Motor neuron (in vitro differentiated cells): ENCODE measurements around the gene AGBL4. TPM values are rescaled to one million over a fixed set of nuclear protein-coding genes. Genes with fewer than 3 reads are reported as not detected.
A peak's percentile ranks its signal among the peaks of the same experiment; 100 is the strongest.

Experiments
- ATAC-seq, 8 experiments: fragments of 200-7000 bp; cut with Tn5 transposase; replicated peaks in 6 of 8; 2 replicates each; pipeline ENCODE4 v1.8.0; 2021; ENCODE audit warnings: mild to moderate bottlenecking in 8 of 8, moderate library complexity in 8 of 8
- H3K27ac ChIP-seq, 2 donors: fragments of 250-450 bp; sonication (Bioruptor Pico); 2 replicates each; pipeline ENCODE4 v1.9.0; 2021; ENCODE audit warnings: antibody characterized with exemption in 2 of 2, mild to moderate bottlenecking in 2 of 2, moderate library complexity in 1 of 2
- H3K4me1 ChIP-seq, 2 donors: fragments of 250-450 bp; sonication (Bioruptor Pico); replicated peaks in 1 of 2; 2 replicates each; pipeline ENCODE4 v1.6.1; 2021; ENCODE audit warnings: antibody characterized with exemption in 2 of 2, mild to moderate bottlenecking in 2 of 2, moderate library complexity in 1 of 2
- H3K4me3 ChIP-seq, 5 donors: fragments of 250-450 bp; sonication (Bioruptor Pico); 2 replicates each; pipeline ENCODE4 v1.9.0; 2021; ENCODE audit warnings: antibody characterized with exemption in 5 of 5, mild to moderate bottlenecking in 5 of 5, moderate library complexity in 4 of 5
- WGBS, 10 experiments: fragments of 450-650 bp; shearing (Covaris generic); methylation state at CpG; one replicate each; pipeline ENCODE4 v1.0.0; 2022; 5-methylcytosine and 5-hydroxymethylcytosine counted together
- in situ Hi-C, 9 experiments: fragments of 400-800 bp; cut with MboI; loops; one replicate each; pipeline ENCODE4 v1.15.0; 2021; ENCODE audit warnings: low sequenced_read_pairs in 9 of 9, low pct_unique_long_range_greater_than_20kb in 2 of 9; ENCODE audit not compliant: unreplicated experiment in 9 of 9
- total RNA-seq, 8 experiments: library from RNA; unstranded; fragments of 300-600 nt; gene quantifications; 2 replicates each; pipeline versions ENCODE4 v1.2.3 to v1.2.4, GENCODE V29; 2022

The AGBL4 gene
- total RNA-seq, 8 experiments from 2014 or later, result 0.10 to 4.5 (median 1.9) TPM

- H3K4me3 ChIP-seq, result no peak overlapping the region
- H3K27ac ChIP-seq, result no peak overlapping the region
- 0 to 63% (median 31%) methylated on average over 1 of the region's 1 CpG; no CpG with 5 or more reads in 2 of the 10 experiments for WGBS, 10 experiments
- ATAC-seq, result no peak
- no peaks in the 10 kb centered on the region for H3K4me1 ChIP-seq
- in situ Hi-C loops, result no loop called here
Measured at GRCh38 chr1:49060766-49061165, 963.0 kb downstream of the AGBL4 start.

GRCh38 chr1:49059087-49059486 is 964.7 kb downstream of the AGBL4 start:
- no peak overlapping the region for H3K27ac ChIP-seq
- no peaks in the 10 kb centered on the region for H3K4me1 ChIP-seq
- in situ Hi-C loops, result no loop called here
- no peak overlapping the region for H3K4me3 ChIP-seq
- ATAC-seq, result no peak
- 20 to 92% (median 70%) methylated on average over 1 to 2 of the region's 3 CpGs; no CpG with 5 or more reads in 5 of the 10 experiments for WGBS, 10 experiments

DNA sequence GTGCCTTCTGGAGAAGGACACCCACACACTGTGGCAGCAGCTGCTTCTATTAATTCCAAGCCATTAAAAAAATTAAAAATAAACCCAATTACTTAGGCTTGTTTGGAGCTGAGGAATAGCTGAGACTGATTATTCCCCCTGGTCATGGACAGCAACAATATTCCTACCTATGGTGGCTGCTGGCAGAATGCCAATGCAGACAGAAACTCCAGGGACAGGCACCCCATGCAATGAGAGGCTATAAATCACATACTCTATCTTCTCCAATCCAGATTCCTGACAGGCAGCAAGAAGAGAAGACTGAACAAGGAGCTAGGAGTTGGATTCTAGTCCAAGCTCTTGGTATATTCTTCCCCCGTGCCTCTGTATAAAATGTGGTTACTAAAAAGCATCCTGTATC is 971.7 kb downstream of the AGBL4 start:
- WGBS, 10 experiments, result 46 to 100% (median 85%) methylated on average over 1 of the region's 1 CpG; no CpG with 5 or more reads in 4 of the 10 experiments
- Histone ChIP-seq H3K4me3 (no peak overlapping the region), H3K27ac (peak overlapping the region in 1 of 2 donors; percentile 12), H3K4me1 (peaks cover 11 to 19% of the 10 kb centered on the region in 2 donors)
- ATAC-seq, result peak in 5 of 8 experiments; percentile 35 to 90 (median 67)
- in situ Hi-C loops, result no loop called here

GRCh38 chr1:49051647-49052046 is 972.1 kb downstream of the AGBL4 start:
- Histone ChIP-seq H3K4me1 (peaks cover 11 to 19% of the 10 kb centered on the region in 2 donors), H3K4me3 (no peak overlapping the region), H3K27ac (peak overlapping the region in 1 of 2 donors; percentile 12)
- WGBS, 10 experiments, result 0 to 73% (median 46%) methylated on average over 1 to 2 of the region's 2 CpGs; no CpG with 5 or more reads in 2 of the 10 experiments
- in situ Hi-C loops, result no loop called here
- ATAC-seq, result peak in 5 of 8 experiments; percentile 58 to 89 (median 65)

DNA sequence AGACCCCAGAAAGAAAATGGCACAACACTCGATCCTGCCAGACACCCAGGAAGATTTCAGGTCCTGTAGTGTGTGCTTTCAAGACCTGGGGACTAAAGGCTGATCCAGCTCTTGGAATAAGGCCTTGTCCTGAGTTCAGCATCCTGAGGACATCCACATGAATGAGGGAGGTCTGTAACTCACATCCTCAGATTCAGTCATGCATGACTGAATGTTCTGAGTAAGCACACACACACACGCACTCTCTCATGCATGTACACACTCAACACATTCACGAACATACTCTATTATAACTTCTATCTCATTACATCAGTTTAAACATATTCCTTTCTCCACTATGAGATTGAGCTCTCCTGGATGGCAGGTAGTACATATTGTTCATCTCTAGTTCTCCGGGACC is 973.7 kb downstream of the AGBL4 start:
- in situ Hi-C loops, result no loop called here
- no peak overlapping the region for H3K4me3 ChIP-seq
- peaks cover 11 to 19% of the 10 kb centered on the region in 2 donors for H3K4me1 ChIP-seq
- WGBS, 10 experiments, result 8 to 90% (median 72%) methylated on average over 1 to 4 of the region's 4 CpGs; no CpG with 5 or more reads in 1 of the 10 experiments
- no peak for ATAC-seq
- no peak overlapping the region for H3K27ac ChIP-seq

DNA sequence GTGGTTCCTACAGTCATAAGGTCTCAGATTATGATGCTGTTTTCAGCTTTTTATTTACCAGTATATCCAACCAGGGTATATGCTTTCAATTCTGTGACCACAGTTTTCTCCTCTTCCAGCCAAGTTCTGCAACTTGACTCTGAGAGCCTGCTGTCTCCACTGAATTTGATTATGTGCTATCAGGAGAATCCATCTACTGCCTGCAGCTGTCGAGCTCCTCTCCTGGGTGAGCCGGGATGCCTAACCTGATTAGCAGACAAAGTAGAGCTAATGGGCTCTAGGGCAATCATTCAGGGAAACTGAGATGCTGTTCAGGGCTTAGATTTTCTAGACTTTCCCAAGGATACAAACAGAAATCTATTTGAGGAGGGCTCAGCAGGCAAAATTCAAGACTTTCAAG is 975.6 kb downstream of the AGBL4 start:
- in situ Hi-C loops, result no loop called here
- WGBS, 10 experiments, result 30 to 80% (median 71%) methylated on average over 1 to 2 of the region's 2 CpGs; no CpG with 5 or more reads in 5 of the 10 experiments
- no peak overlapping the region for H3K27ac ChIP-seq
- no peak overlapping the region for H3K4me3 ChIP-seq
- H3K4me1 ChIP-seq, result peaks cover 11 to 19% of the 10 kb centered on the region in 2 donors
- ATAC-seq, result peak in 1 of 8 experiments; percentile 44

DNA sequence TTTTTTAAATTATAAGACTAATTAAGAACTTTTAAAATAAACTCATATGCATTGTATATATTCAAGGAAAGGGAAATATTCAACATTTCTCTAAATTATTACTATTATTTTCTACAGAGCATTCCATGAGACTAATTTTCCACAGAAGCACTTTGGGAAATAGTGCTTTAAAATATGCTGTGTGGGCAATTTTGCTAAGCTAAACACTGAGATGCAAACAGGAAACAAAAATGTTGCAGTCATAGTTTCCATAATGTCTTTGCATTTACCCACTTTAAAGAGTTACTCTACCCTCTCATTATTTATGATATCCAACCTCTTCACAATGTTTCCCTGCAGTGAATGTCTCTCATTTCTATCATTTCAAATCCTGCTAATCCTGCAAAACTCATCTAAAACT is 977.4 kb downstream of the AGBL4 start:
- Histone ChIP-seq H3K4me3 (no peak overlapping the region), H3K4me1 (peaks cover 0 to 6% of the 10 kb centered on the region in 2 donors), H3K27ac (no peak overlapping the region)
- ATAC-seq, result no peak
- in situ Hi-C loops, result no loop called here

DNA sequence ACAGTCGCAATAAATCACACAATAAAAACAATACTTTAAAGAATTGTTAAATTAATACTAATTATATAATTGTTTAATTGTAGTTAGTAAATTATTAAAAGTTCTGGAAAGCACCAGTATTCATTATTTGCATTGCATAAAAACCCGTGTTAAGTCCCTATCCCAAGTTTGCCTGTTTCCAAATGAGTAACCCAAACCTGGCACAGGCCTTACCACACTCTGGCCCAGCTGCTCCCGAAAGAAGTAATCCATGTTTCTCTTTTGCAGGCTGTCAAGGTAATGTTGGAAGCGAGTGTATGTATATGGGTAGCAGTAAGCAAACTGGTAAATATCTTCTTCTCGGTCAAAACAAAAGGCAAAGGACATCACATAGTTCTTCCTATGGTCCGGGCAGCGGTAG is 978.4 kb downstream of the AGBL4 start:
- 12 to 92% (median 67%) methylated on average over 2 to 7 of the region's 7 CpGs for WGBS, 10 experiments
- no peak for ATAC-seq
- Histone ChIP-seq H3K4me3 (no peak overlapping the region), H3K4me1 (peaks cover 0 to 2% of the 10 kb centered on the region in 2 donors), H3K27ac (no peak overlapping the region)
- in situ Hi-C loops, result no loop called here

DNA sequence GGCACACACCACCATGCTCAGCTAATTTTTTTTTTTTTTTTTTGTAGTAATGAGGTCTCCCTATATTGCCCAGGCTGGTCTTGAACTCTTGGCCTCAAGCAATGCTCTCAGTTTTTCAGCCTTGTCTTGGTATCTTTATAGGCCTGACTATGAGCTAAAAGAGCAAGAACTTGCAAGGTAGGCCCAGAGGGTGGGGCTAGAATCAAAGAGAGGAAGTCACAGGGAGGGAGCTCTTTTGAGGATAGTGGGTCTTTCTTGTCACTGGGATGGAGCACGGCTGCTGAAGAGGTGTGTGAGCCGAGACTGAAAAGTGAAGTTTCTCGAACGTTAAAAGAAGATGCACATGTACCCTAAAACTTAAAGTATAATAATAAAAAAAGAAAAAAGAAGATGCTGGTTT is 987.1 kb downstream of the AGBL4 start:
- ATAC-seq, result no peak
- 10 to 92% (median 81%) methylated on average over 1 to 4 of the region's 4 CpGs; no CpG with 5 or more reads in 4 of the 10 experiments for WGBS, 10 experiments
- Histone ChIP-seq H3K27ac (no peak overlapping the region), H3K4me3 (no peak overlapping the region), H3K4me1 (no peaks in the 10 kb centered on the region)
- in situ Hi-C loops, result no loop called here

GRCh38 chr1:49028396-49028795 is 995.4 kb downstream of the AGBL4 start:
- no peak overlapping the region for H3K27ac ChIP-seq
- 25 to 82% (median 70%) methylated on average over 1 of the region's 1 CpG; no CpG with 5 or more reads in 3 of the 10 experiments for WGBS, 10 experiments
- no peak for ATAC-seq
- in situ Hi-C loops, result no loop called here
- no peak overlapping the region for H3K4me3 ChIP-seq
- no peaks in the 10 kb centered on the region for H3K4me1 ChIP-seq

DNA sequence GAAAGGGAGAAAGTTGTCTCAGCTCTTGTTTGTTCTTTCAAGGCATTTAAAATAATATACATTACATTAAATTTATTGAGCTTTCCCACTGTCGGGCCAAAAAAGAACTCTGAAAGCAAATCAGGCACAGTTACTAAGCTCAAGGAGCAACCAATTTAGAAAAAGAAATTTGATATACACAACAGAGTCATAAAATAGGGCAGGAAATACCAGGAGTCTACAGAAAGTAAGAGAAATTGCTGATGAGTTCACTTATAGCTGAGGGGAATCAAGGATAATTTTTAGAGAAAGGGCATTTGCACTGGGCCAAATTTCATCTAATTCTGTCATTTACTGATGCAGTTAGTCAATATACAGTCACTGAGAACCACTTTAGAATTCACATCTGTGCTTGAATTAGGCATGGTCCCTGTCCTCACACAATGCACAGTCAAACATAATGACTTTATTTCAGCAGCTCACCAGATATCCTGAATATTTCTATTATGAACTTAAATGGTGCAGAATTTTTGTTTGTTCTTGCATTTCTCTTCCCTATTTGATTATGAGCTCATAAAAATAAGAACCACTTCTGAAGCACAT is 997.4 kb downstream of the AGBL4 start:
- H3K4me1 ChIP-seq, result no peaks in the 10 kb centered on the region
- H3K4me3 ChIP-seq, result no peak overlapping the region
- in situ Hi-C loops, result no loop called here
- 0 to 100% (median 40%) methylated on average over 1 of the region's 1 CpG for WGBS, 10 experiments
- no peak for ATAC-seq
- no peak overlapping the region for H3K27ac ChIP-seq

GRCh38 chr1:49016030-49016977 is 1007.5 kb downstream of the AGBL4 start:
- in situ Hi-C loops, result no loop called here
- Histone ChIP-seq H3K4me1 (no peaks in the 10 kb centered on the region), H3K27ac (no peak overlapping the region), H3K4me3 (no peak overlapping the region)
- 6 to 93% (median 52%) methylated on average over 1 to 4 of the region's 5 CpGs; no CpG with 5 or more reads in 1 of the 10 experiments for WGBS, 10 experiments
- ATAC-seq, result no peak

- peak in 1 of 8 experiments; percentile 75 for ATAC-seq
- no peaks in the 10 kb centered on the region for H3K4me1 ChIP-seq
- in situ Hi-C loops, result no loop called here
- H3K4me3 ChIP-seq, result no peak overlapping the region
- no peak overlapping the region for H3K27ac ChIP-seq
Measured at GRCh38 chr1:49013079-49013478, 1010.7 kb downstream of the AGBL4 start.
